Measurements from ENCODE around the gene POPDC3.

Gene POPDC3

GRCh38 chr6:105163183-105163582 lies 16.6 kb downstream of the POPDC3 start:
- TF ChIP-seq CTCF (IDR thresholded peaks at IDR 0.05; ENCODE audit: low read depth, low read length, missing control alignments) = no peak
- no peak overlapping the region for H3K4me3 ChIP-seq (replicated peaks; ENCODE audit: low read depth, low read length)
- no peak for DNase-seq (ENCODE audit: extremely low read depth, low read depth)

GRCh38 chr6:105162377-105162776 lies 17.4 kb downstream of the POPDC3 start:
- TF ChIP-seq CTCF (IDR thresholded peaks at IDR 0.05; ENCODE audit: low read depth, low read length, missing control alignments) = no peak
- no peak for DNase-seq (ENCODE audit: extremely low read depth, low read depth)
- no peak overlapping the region for H3K4me3 ChIP-seq (replicated peaks; ENCODE audit: low read depth, low read length)

- no peak for DNase-seq (ENCODE audit: extremely low read depth, low read depth)
- no peak for TF ChIP-seq CTCF (IDR thresholded peaks at IDR 0.05; ENCODE audit: low read depth, low read length, missing control alignments)
- no peak overlapping the region for H3K4me3 ChIP-seq (replicated peaks; ENCODE audit: low read depth, low read length)
These were observed 18.4 kb downstream of the POPDC3 start for GRCh38 chr6:105161421-105161820.

- TF ChIP-seq CTCF (IDR thresholded peaks at IDR 0.05; ENCODE audit: low read depth, low read length, missing control alignments) = no peak
- no peak for DNase-seq (ENCODE audit: extremely low read depth, low read depth)
- H3K4me3 ChIP-seq (replicated peaks; ENCODE audit: low read depth, low read length) = no peak overlapping the region
These were observed 26.1 kb downstream of the POPDC3 start for GRCh38 chr6:105153676-105154075.

GRCh38 chr6:105152880-105153279 lies 26.9 kb downstream of the POPDC3 start:
- TF ChIP-seq CTCF (IDR thresholded peaks at IDR 0.05; ENCODE audit: low read depth, low read length, missing control alignments) = no peak
- H3K4me3 ChIP-seq (replicated peaks; ENCODE audit: low read depth, low read length) = no peak overlapping the region
- no peak for DNase-seq (ENCODE audit: extremely low read depth, low read depth)

GRCh38 chr6:105151644-105152043 lies 28.2 kb downstream of the POPDC3 start:
- DNase-seq (ENCODE audit: extremely low read depth, low read depth) = no peak
- H3K4me3 ChIP-seq (replicated peaks; ENCODE audit: low read depth, low read length) = no peak overlapping the region
- TF ChIP-seq CTCF (IDR thresholded peaks at IDR 0.05; ENCODE audit: low read depth, low read length, missing control alignments) = no peak

- DNase-seq (ENCODE audit: extremely low read depth, low read depth) = no peak
- H3K4me3 ChIP-seq (replicated peaks; ENCODE audit: low read depth, low read length) = no peak overlapping the region
- no peak for TF ChIP-seq CTCF (IDR thresholded peaks at IDR 0.05; ENCODE audit: low read depth, low read length, missing control alignments)
These were observed 41.7 kb downstream of the POPDC3 start for GRCh38 chr6:105138141-105138540.

Data from HFF-Myc (cell line).